A673 (cell line): ENCODE measurements around the gene EYA3. TPM values are rescaled to one million over a fixed set of nuclear protein-coding genes. Genes with fewer than 3 reads are reported as not detected.

Experiments used
- BruUV-seq: library from RNA; stranded (reverse); fragments of 400-500 nt; replicated peaks from 2 replicates; lab custom pipeline; 2021; lab: Mats Ljungman, UMichigan
- CTCF ChIA-PET: fragments of 300-600 bp; sonication (Branson Sonifier 250); formaldehyde crosslinking; loops from one replicate; lab custom pipeline; 2022; ENCODE audit warnings: antibody characterized with exemption; lab: Charles Lee
- POLR2A ChIA-PET: fragments of 300-600 bp; sonication (Branson Sonifier 250); formaldehyde crosslinking; loops from one replicate; lab custom pipeline; 2022; ENCODE audit warnings: antibody characterized with exemption; ENCODE audit not compliant: low non-redundant PET; lab: Charles Lee
- DNase-seq: peaks from one replicate; pipeline ENCODE4 v3.0.0-alpha.2; 2015; ENCODE audit warnings: low spot score
- H3K27ac ChIP-seq: fragments of 200-600 bp; sonication (generic); 2 replicates; pipeline ENCODE4 v1.5.1; 2016; ENCODE audit warnings: mixed run types, low read depth, mild to moderate bottlenecking, mixed read lengths, antibody characterized with exemption, low read length; ENCODE audit not compliant: poor library complexity, severe bottlenecking
- H3K27me3 ChIP-seq: fragments of 200-600 bp; sonication (generic); replicated peaks from 2 replicates; pipeline ENCODE4 v1.6.1; 2017; ENCODE audit warnings: mixed run types, low read depth, mild to moderate bottlenecking, mixed read lengths, antibody characterized with exemption, low read length; ENCODE audit not compliant: insufficient read depth, poor library complexity
- H3K36me3 ChIP-seq: fragments of 200-600 bp; sonication (generic); 2 replicates; pipeline ENCODE4 v1.6.1; 2016; ENCODE audit warnings: mixed run types, mild to moderate bottlenecking, mixed read lengths, antibody characterized with exemption, low read length; ENCODE audit not compliant: insufficient read depth, poor library complexity, severe bottlenecking
- H3K4me1 ChIP-seq: fragments of 200-600 bp; sonication (generic); 2 replicates; pipeline ENCODE4 v1.6.1; 2017; ENCODE audit warnings: mixed run types, mild to moderate bottlenecking, mixed read lengths, antibody characterized with exemption, low read length; ENCODE audit not compliant: insufficient read depth, poor library complexity, severe bottlenecking
- H3K4me3 ChIP-seq: fragments of 200-600 bp; sonication (generic); 2 replicates; pipeline ENCODE4 v1.5.1; 2016; ENCODE audit warnings: low read depth, mixed run types, mild to moderate bottlenecking, mixed read lengths, low read length; ENCODE audit not compliant: poor library complexity, severe bottlenecking
- H3K9me3 ChIP-seq: fragments of 200-600 bp; sonication (generic); 2 replicates; pipeline ENCODE4 v1.6.1; 2016; ENCODE audit warnings: mixed run types, low read depth, mild to moderate bottlenecking, mixed read lengths, antibody characterized with exemption, low read length; ENCODE audit not compliant: poor library complexity, severe bottlenecking
- CTCF ChIP-seq: fragments of 300-800, 200-600 bp; sonication (generic); conservative IDR thresholded peaks from 2 replicates; pipeline ENCODE4 v1.5.1; 2017; ENCODE audit warnings: low read depth, mild to moderate bottlenecking, antibody characterized with exemption, low read length, moderate library complexity, mixed read lengths
- EZH2 ChIP-seq: fragments of 200-600 bp; sonication (generic); IDR thresholded peaks from 2 replicates; pipeline ENCODE4 v1.6.1; 2017; ENCODE audit warnings: borderline replicate concordance, low read depth, mild to moderate bottlenecking, mixed read lengths, antibody characterized with exemption, low read length; ENCODE audit not compliant: poor library complexity, severe bottlenecking
- intact Hi-C: fragments of 100-400 bp; cut with micrococcal nuclease; formaldehyde crosslinking; loops from one replicate; pipeline ENCODE4 v1.10.0; 2022; ENCODE audit not compliant: unreplicated experiment
- total RNA-seq: library from RNA; stranded (reverse); gene quantifications from 2 replicates; pipeline ENCODE4 v1.2.3, GENCODE V29; 2021

Gene EYA3
- total RNA-seq, 1 experiment from 2014 or later, result 33.4 TPM

- no peaks in the 10 kb centered on the region for H3K36me3 ChIP-seq
- no peak for DNase-seq
- no peak overlapping the region for H3K27ac ChIP-seq
- H3K4me1 ChIP-seq, result peaks cover 6% of the 10 kb centered on the region
- no peaks in the 10 kb centered on the region for H3K9me3 ChIP-seq
- TF ChIP-seq CTCF (no peak), EZH2 (no peak)
- intact Hi-C loops, result no loop called here
- BruUV-seq, result no TSS peak
- no peaks in the 10 kb centered on the region for H3K27me3 ChIP-seq
- CTCF ChIA-PET, result interaction anchor here (0.7 kb wide), 1 partner anchor 63 kb away, joined by 4 read pairs; no protein-coding TSS in a partner anchor
- H3K4me3 ChIP-seq, result no peak overlapping the region
- POLR2A ChIA-PET, result no interaction called here
Measured at GRCh38 chr1:27956761-27957160, 131.6 kb downstream of the EYA3 start.

- POLR2A ChIA-PET, result no interaction called here
- Histone ChIP-seq H3K27me3 (no peaks in the 10 kb centered on the region), H3K4me1 (no peaks in the 10 kb centered on the region), H3K36me3 (no peaks in the 10 kb centered on the region), H3K4me3 (no peak overlapping the region), H3K9me3 (no peaks in the 10 kb centered on the region), H3K27ac (no peak overlapping the region)
- no TSS peak for BruUV-seq
- TF ChIP-seq CTCF, result no peak
- no peak for TF ChIP-seq EZH2
- intact Hi-C loops, result no loop called here
- CTCF ChIA-PET, result no interaction called here
- no peak for DNase-seq
Measured at GRCh38 chr1:27955076-27955475, 133.3 kb downstream of the EYA3 start.

GRCh38 chr1:27954186-27954585, 134.2 kb downstream of the EYA3 start:
- intact Hi-C loops, result no loop called here
- no peak for DNase-seq
- H3K27ac ChIP-seq, result no peak overlapping the region
- no peaks in the 10 kb centered on the region for H3K9me3 ChIP-seq
- TF ChIP-seq EZH2 (no peak), CTCF (no peak)
- CTCF ChIA-PET, result no interaction called here
- H3K36me3 ChIP-seq, result no peaks in the 10 kb centered on the region
- BruUV-seq, result no TSS peak
- no peak overlapping the region for H3K4me3 ChIP-seq
- POLR2A ChIA-PET, result no interaction called here
- H3K4me1 ChIP-seq, result no peaks in the 10 kb centered on the region
- H3K27me3 ChIP-seq, result no peaks in the 10 kb centered on the region
